Cortex of kidney (tissue), 1 donor: ENCODE measurements around the gene GRB14.
"Not testable (repeated sequence)": the region's sequence is repeated elsewhere in the genome, so short reads cannot be mapped to it uniquely, and the experiment has no call there.

Experiments
- DNase-seq: peaks from one replicate; lab custom pipeline; 2025; lab: John Stamatoyannopoulos, UW

The GRB14 gene

GRCh38 chr2:164620873-164621763, at the start of gene GRB14:
GRB14 (minus strand) TSS chr2:164621482; CDS start chr2:164621309, 173 bp downstream.
- peak; percentile 11 for DNase-seq

- no peak for DNase-seq
Observed at GRCh38 chr2:164669291-164669690, 48.0 kb upstream of the GRB14 start.

DNA sequence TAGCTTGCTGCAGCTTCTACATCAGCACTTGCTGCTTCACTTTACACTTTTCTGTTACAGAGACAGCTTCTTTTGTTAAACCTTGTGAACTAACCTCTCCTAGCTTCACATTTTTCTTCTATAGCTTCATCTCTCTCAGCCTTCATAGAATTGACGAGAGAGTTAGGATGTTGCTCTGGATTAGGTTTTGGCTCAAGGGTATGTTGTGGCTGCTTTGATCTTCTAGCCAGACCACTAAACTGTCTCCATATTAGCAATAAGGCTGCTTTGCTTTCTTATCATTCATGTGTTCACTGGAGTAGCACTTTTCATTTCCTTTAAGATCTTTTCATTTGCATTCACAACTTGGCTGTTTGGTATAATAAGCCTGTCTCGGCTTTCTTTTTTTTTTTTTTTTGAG, 46.3 kb upstream of the GRB14 start:
- DNase-seq: no peak

DNA sequence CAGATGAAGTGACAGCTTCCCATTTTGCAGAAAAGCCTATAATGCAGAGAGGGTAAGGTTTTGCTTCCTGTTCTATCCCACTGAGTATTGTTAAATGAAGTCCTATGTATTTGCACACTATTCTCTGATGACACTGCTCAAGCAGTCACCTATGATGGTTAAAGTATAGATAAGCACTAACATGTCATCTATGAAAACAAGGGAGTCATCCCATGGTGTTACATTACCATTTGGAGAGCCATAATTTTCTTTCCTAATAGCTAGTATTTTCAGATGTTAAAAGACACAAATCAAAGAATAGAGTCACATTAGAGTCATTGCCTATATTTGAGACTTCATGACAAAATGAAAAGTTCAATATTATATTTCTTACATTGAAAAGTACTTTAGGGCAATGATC, 42.8 kb upstream of the GRB14 start:
- DNase-seq: no peak

GRCh38 chr2:164662868-164663631, 41.8 kb upstream of the GRB14 start:
- DNase-seq: no peak

DNA sequence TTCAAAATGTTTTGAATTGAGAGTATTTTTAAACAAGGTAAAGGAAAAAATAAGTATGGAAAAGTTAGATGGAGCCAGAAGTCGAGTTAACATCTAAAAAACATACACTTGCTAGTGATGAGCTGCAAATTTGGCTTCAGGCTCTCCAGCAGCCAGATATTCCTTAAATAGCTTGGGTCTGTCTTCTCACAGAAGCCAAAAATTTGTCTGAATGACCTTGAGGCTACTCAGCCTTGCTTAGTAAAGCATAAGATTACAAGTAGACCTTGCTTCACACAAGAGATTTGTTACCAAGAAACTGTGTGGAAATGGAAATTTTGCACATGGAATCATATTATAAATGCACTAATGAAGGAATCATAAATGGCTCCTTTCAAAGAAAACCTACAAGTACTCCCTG, 40.8 kb upstream of the GRB14 start:
- DNase-seq: no peak

- DNase-seq: no peak
Observed at GRCh38 chr2:164661349-164661748, 40.1 kb upstream of the GRB14 start.

DNA sequence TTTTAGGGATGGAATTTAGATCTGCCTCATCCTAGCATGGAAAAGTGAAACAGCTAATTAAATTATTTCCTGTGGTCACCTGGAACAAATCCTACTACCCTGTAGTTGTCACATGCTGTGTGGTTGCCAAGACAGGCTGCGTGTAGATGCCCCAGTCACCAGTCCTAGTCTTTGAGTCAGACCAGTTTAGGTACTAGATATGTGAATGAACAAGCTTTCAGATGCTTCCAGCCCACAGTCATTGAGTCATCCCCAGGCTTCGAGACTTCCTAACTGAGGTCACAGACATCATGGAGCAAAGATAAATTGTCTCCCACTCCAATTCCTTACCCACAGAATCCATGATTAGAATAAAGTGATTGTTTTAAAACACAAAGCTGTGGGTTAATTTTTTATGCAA, 35.8 kb upstream of the GRB14 start:
- no peak for DNase-seq

GRCh38 chr2:164655750-164656149, 34.5 kb upstream of the GRB14 start:
- no peak for DNase-seq

- no peak for DNase-seq
Observed at GRCh38 chr2:164655336-164655735, 34.1 kb upstream of the GRB14 start.

GRCh38 chr2:164651361-164651760, 30.1 kb upstream of the GRB14 start:
- no peak for DNase-seq

- DNase-seq: no peak
Observed at GRCh38 chr2:164644036-164644700, 22.9 kb upstream of the GRB14 start.

- DNase-seq: no peak
Observed at GRCh38 chr2:164642946-164643555, 21.8 kb upstream of the GRB14 start.

- no peak for DNase-seq
Observed at GRCh38 chr2:164642268-164642667, 21.0 kb upstream of the GRB14 start.

DNA sequence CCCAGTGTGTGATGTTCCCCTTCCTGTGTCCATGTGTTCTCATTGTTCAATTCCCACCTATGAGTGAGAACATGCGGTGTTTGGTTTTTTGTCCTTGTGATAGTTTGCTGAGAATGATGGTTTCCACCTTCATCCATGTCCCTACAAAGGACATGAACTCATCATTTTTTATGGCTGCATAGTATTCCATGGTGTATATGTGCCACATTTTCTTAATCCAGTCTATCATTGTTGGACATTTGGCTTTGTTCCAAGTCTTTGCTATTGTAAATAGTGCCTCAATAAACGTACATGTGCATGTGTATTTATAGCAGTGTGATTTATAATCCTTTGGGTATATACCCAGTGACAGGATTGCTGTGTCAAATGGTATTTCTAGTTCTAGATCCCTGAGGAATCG, 7.0 kb upstream of the GRB14 start:
- not testable (repeated sequence) for DNase-seq

- no peak for DNase-seq
Observed at GRCh38 chr2:164625378-164625971, 4.2 kb upstream of the GRB14 start.

DNA sequence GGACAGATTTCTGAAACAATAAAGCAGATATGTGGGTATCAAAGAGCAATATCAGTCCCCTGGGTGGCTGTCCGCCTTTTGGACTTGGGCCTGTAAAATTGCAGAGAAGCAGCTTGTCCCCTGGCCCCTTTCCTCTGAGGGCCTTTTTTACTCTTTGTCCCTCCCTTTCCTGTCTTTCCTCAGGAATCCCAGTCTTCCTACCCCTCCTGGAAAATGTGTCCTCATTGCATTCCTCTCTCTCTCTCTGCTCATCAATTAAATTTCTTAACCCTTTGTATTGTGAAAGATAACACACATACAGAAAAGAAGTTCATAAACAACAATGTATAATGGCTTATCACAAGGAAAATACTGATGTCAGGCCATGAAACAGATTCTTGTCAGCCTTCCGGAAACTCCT, 3.0 kb upstream of the GRB14 start:
- DNase-seq: no peak

DNA sequence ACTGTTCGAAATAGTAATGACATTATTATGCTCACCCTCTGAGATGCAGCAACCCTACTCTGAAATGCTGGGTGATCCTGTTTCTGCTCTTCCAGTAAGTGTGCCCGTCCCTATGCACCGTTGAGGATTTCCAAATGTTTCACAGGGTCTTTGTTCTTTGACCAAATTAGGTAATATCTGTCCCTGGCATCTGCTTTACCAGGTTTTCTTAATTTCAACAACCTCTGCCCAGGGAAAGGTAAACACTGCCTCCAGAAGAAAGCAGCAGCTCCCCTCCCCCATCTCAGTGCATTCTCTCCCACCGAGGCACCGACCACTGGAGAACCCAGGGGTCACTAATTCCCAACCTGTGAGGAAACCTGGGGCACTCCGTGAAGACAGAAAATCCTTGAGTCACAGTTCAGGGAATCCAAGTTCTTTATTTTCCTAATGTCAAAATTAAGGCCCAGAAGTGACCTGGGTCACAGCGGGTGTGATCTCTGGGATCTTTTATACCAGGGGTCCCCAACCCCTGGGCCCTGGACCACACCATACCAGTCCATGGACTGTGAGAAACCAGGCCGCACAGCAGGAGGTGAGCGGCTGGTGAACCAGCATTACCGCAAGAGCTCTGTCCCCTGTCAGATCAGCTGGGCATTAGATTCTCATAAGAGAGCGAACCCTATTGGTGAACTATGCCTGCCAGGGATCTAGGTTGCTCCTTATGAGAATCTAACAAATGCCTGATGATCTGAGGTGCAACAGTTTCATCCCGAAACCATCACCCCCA, 1.2 kb upstream of the GRB14 start:
- no peak for DNase-seq

- no peak for DNase-seq
Observed at GRCh38 chr2:164621764-164622105, 453 bp upstream of the GRB14 start.

- no peak for DNase-seq
Observed at GRCh38 chr2:164620457-164620856, 825 bp downstream of the GRB14 start.

GRCh38 chr2:164617466-164617865, 3.8 kb downstream of the GRB14 start:
- DNase-seq: no peak
